ENCODE measurements around the gene RALGAPA1. TPM values are rescaled to one million over a fixed set of nuclear protein-coding genes. Genes with fewer than 3 reads are reported as not detected.
A peak's percentile ranks its signal among the peaks of the same experiment; 100 is the strongest.
"Not testable (repeated sequence)": the region's sequence is repeated elsewhere in the genome, so short reads cannot be mapped to it uniquely, and the experiment has no call there.

Gene RALGAPA1
- 46.4 and 57.4 TPM in 2 replicates for total RNA-seq

- peak; percentile 97 for ATAC-seq (ENCODE audit: low read depth)
These were observed at the start of gene RALGAPA1 for GRCh38 chr14:35808638-35809563. RALGAPA1 (minus strand) TSS chr14:35809295; CDS start chr14:35808835, 460 bp downstream.

GRCh38 chr14:35858521-35859209 is 49.6 kb upstream of the RALGAPA1 start:
- Mint-ChIP-seq H3K4me3 (no peak overlapping the region), H3K4me1 (peaks cover 15% of the 10 kb centered on the region), H3K36me3 (ENCODE audit: low read depth) (peaks cover 32% of the 10 kb centered on the region), H3K27ac (no peak overlapping the region), H3K27me3 (no peaks in the 10 kb centered on the region), H3K9me3 (no peaks in the 10 kb centered on the region)
- TF ChIP-seq, protein P1, sequence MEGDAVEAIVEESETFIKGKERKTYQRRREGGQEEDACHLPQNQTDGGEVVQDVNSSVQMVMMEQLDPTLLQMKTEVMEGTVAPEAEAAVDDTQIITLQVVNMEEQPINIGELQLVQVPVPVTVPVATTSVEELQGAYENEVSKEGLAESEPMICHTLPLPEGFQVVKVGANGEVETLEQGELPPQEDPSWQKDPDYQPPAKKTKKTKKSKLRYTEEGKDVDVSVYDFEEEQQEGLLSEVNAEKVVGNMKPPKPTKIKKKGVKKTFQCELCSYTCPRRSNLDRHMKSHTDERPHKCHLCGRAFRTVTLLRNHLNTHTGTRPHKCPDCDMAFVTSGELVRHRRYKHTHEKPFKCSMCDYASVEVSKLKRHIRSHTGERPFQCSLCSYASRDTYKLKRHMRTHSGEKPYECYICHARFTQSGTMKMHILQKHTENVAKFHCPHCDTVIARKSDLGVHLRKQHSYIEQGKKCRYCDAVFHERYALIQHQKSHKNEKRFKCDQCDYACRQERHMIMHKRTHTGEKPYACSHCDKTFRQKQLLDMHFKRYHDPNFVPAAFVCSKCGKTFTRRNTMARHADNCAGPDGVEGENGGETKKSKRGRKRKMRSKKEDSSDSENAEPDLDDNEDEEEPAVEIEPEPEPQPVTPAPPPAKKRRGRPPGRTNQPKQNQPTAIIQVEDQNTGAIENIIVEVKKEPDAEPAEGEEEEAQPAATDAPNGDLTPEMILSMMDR (IDR thresholded peaks at IDR 0.05): no peak
- POLR2A ChIA-PET: no interaction called here
- intact Hi-C loops (cut with micrococcal nuclease): no loop called here
- DNase-seq: no peak
- CTCF ChIA-PET: no interaction called here
- no peak for ATAC-seq (ENCODE audit: low read depth)

More at GRCh38 chr14:35808638-35809563, at the start of gene RALGAPA1:
- POLR2A ChIA-PET: interaction anchor here (2.4 kb wide), 1 partner anchor 17 kb away, joined by 28 read pairs; the partner anchor contains the start of gene BRMS1L
- Mint-ChIP-seq H3K4me3 (peak within 1 kb of the TSS; percentile 95), H3K4me1 (peaks cover 31% of the 10 kb centered on the region), H3K27ac (peak within 1 kb of the TSS; percentile 87)
- intact Hi-C loops (cut with micrococcal nuclease): loop anchor here (1.0 to 10.0 kb wide), 12 partner anchors 9 to 1347 kb away; partner anchors contain the start of genes BRMS1L, FAM177A1, INSM2 and MBIP
- peak; percentile 86 for DNase-seq
- CTCF ChIA-PET: interaction anchor here (0.7 to 1.6 kb wide), 2 partner anchors 13 to 17 kb away, joined by 3 to 6 read pairs; partner anchors contain the start of gene BRMS1L
- H3K36me3 Mint-ChIP-seq (ENCODE audit: low read depth); H3K27me3 Mint-ChIP-seq; H3K9me3 Mint-ChIP-seq: not testable (repeated sequence)

GRCh38 chr14:35855876-35856481 is 46.9 kb upstream of the RALGAPA1 start:
- CTCF ChIA-PET: interaction anchor here (0.6 kb wide), 1 partner anchor 41 kb away, joined by 4 read pairs; no protein-coding TSS in a partner anchor
- TF ChIP-seq, protein P1 (IDR thresholded peaks at IDR 0.05): no peak

DNA sequence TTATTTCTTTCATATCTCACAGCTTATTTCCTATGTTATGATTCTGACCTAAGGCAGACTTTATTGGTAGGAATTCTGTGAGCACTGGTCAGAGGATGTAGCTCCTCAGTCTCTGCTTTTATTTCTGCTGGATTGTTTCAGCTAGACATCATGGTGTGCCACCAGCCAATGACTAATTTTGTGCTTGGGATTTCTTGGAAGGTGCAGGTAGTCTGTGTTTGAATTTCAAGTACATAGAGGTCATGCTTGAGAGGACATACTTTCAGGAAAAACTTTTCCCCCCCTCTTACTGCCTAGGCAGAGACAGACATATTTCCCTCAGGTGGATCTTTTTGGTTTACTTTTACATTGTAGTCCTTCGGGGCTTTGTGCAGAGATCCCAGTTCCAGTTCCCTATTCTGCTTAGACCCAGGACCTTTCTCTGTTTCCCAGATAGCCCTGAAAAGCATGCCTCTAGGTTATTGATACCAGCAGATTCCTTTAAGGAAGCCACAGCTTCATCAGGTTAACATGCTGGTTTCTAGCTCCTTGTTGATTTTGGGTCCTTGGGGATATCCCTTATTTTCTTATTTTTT is 45.7 kb upstream of the RALGAPA1 start:
- intact Hi-C loops (cut with micrococcal nuclease): no loop called here
- no peak for ATAC-seq (ENCODE audit: low read depth)
- no peak for DNase-seq
- Mint-ChIP-seq H3K27me3 (no peaks in the 10 kb centered on the region), H3K9me3 (peaks cover 4% of the 10 kb centered on the region), H3K27ac (no peak overlapping the region), H3K4me3 (no peak overlapping the region), H3K36me3 (ENCODE audit: low read depth) (peaks cover 38% of the 10 kb centered on the region), H3K4me1 (peaks cover 15% of the 10 kb centered on the region)
- CTCF ChIA-PET: no interaction called here
- POLR2A ChIA-PET: interaction anchor here (0.6 kb wide), 1 partner anchor 424 kb away, joined by 3 read pairs; no protein-coding TSS in a partner anchor
- TF ChIP-seq, protein P1 (IDR thresholded peaks at IDR 0.05): no peak

More at GRCh38 chr14:35855876-35856481, 46.9 kb upstream of the RALGAPA1 start:
- Mint-ChIP-seq H3K4me3 (peak overlapping the region; percentile 3), H3K27ac (peak overlapping the region; percentile 8), H3K36me3 (ENCODE audit: low read depth) (peaks cover 30% of the 10 kb centered on the region), H3K27me3 (no peaks in the 10 kb centered on the region), H3K4me1 (peaks cover 15% of the 10 kb centered on the region), H3K9me3 (peaks cover 4% of the 10 kb centered on the region)
- intact Hi-C loops (cut with micrococcal nuclease): no loop called here
- ATAC-seq (ENCODE audit: low read depth) (peak; percentile 31), DNase-seq (no peak)
- POLR2A ChIA-PET: no interaction called here

DNA sequence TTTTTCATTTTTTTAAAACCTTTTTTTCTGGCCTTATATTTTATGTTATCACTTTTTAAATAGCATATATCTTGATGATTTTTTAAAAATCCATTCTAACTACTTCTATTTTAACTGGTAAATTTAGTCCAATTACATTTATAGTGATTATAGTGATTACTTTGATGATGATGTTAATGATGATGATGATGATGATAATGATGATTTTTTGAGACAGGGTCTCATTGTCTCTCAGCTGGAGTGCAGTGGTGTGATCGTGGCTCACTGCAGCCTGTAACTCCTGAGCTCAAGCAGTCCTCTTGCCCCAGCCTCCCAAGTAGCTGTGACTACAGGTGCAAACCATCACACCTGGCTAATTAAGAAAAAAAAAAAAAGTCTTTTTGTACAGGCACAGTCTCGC is 44.1 kb upstream of the RALGAPA1 start:
- TF ChIP-seq, protein P1 (IDR thresholded peaks at IDR 0.05): no peak
- Mint-ChIP-seq H3K4me3 (no peak overlapping the region), H3K9me3 (peaks cover 4% of the 10 kb centered on the region), H3K36me3 (ENCODE audit: low read depth) (peaks cover 40% of the 10 kb centered on the region), H3K27ac (no peak overlapping the region), H3K27me3 (no peaks in the 10 kb centered on the region), H3K4me1 (peaks cover 15% of the 10 kb centered on the region)
- ATAC-seq (ENCODE audit: low read depth) (no peak), DNase-seq (no peak)
- ChIA-PET CTCF (no interaction called here), POLR2A (no interaction called here)
- intact Hi-C loops (cut with micrococcal nuclease): no loop called here
